Vagina (tissue), 2 donors: ENCODE results near the gene MAB21L4. TPM values are rescaled to one million over a fixed set of nuclear protein-coding genes. Genes with fewer than 3 reads are reported as not detected.

Experiments used
- DNase-seq, 2 donors: peaks; one replicate each; pipeline ENCODE4 v3.0.0-alpha.2; 2017; ENCODE audit errors: extremely low spot score in 2 of 2
- H3K27ac ChIP-seq: fragments of 200-600 bp; sonication (generic); one replicate; pipeline ENCODE4 v1.5.1; 2019
- H3K27me3 ChIP-seq: fragments of 200-600 bp; sonication (generic); one replicate; pipeline ENCODE4 v1.5.1; 2019
- H3K36me3 ChIP-seq, 2 donors: fragments of 200-600 bp; sonication (generic); one replicate each; pipeline ENCODE4 v1.5.1; 2017 to 2019
- H3K4me1 ChIP-seq: fragments of 200-600 bp; sonication (generic); one replicate; pipeline ENCODE4 v1.5.1; 2019
- H3K4me3 ChIP-seq, 2 donors: fragments of 200-600 bp; sonication (generic); 1 replicate in 1 of 2; 2 replicates in 1 of 2; pipeline ENCODE4 v1.5.1; 2016 to 2019
- H3K9me3 ChIP-seq: fragments of 200-600 bp; sonication (generic); one replicate; pipeline ENCODE4 v1.5.1; 2019
- POLR2A ChIP-seq, 2 donors: fragments of 450-650 bp; IDR thresholded peaks; one replicate each; pipeline ENCODE4 v1.6.1; 2017; ENCODE audit warnings: antibody characterized with exemption in 2 of 2, mild to moderate bottlenecking in 2 of 2, moderate library complexity in 2 of 2
- POLR2AphosphoS5 ChIP-seq, 2 donors: sonication (generic); formaldehyde crosslinking; IDR thresholded peaks; one replicate each; pipeline ENCODE4 v1.9.0; 2017; ENCODE audit warnings: antibody characterized with exemption in 2 of 2, mild to moderate bottlenecking in 2 of 2, low read depth in 1 of 2; ENCODE audit not compliant: insufficient read depth in 1 of 2
- intact Hi-C: fragments of 100-400 bp; cut with DNase I; formaldehyde crosslinking; loops from one replicate; pipeline ENCODE4 v1.15.1; 2023
- total RNA-seq: library from RNA; depleted of rRNA; stranded (reverse); fragments of >200 nt; gene quantifications from one replicate; pipeline ENCODE4 v1.2.3, GENCODE V29; 2016
- TF ChIP-seq, protein P1 (sequence below), 3 experiments: fragments of 450-650 bp in 2 of 3; fragments of 200-600 bp in 1 of 3; sonication (generic) in 1 of 3; IDR thresholded peaks; one replicate each; pipeline ENCODE4 v1.5.1; 2017 to 2019; ENCODE audit warnings: antibody characterized with exemption in 3 of 3, mild to moderate bottlenecking in 2 of 3, moderate library complexity in 2 of 3

Gene MAB21L4
- total RNA-seq, 1 donor from 2014 or later: 21.1 TPM

DNA sequence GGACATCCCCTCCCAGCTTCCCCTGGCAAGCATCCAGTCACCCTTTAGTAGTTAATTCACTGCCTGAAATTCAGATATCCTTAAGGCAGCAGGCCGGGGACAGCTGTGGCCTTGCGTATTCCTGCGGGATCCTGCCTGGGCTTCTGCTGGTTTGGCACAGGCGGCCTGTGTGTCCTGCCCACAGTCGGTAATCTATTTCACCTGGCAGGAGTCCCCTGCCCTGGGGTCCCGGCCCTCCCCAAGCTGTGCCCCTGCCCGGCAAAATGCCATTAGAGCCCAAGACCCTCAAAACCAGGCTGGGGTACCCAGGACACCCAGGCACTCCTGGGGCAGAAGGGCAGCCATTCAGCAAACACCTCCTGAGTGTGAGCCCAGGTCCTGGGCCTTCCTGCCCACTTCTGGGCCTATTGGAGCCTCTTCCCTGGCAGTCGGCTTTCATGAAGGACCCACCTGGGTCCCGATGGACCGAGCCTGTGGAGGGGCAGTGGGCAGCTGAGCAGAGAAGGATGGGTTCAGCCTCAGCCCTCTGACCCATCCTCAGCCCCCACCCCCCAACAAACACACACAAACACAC, 21.8 kb upstream of the MAB21L4 start:
- TF ChIP-seq POLR2A (IDR thresholded peaks at IDR 0.05) (no peak), POLR2AphosphoS5 (IDR thresholded peaks at IDR 0.05; ENCODE audit: insufficient read depth in 1 of 2, low read depth in 1 of 2) (no peak)
- TF ChIP-seq, protein P1, sequence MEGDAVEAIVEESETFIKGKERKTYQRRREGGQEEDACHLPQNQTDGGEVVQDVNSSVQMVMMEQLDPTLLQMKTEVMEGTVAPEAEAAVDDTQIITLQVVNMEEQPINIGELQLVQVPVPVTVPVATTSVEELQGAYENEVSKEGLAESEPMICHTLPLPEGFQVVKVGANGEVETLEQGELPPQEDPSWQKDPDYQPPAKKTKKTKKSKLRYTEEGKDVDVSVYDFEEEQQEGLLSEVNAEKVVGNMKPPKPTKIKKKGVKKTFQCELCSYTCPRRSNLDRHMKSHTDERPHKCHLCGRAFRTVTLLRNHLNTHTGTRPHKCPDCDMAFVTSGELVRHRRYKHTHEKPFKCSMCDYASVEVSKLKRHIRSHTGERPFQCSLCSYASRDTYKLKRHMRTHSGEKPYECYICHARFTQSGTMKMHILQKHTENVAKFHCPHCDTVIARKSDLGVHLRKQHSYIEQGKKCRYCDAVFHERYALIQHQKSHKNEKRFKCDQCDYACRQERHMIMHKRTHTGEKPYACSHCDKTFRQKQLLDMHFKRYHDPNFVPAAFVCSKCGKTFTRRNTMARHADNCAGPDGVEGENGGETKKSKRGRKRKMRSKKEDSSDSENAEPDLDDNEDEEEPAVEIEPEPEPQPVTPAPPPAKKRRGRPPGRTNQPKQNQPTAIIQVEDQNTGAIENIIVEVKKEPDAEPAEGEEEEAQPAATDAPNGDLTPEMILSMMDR (IDR thresholded peaks at IDR 0.05): no peak
- Histone ChIP-seq H3K4me1 (peaks cover 71% of the 10 kb centered on the region), H3K9me3 (no peaks in the 10 kb centered on the region), H3K36me3 (no peaks in the 10 kb centered on the region), H3K27ac (no peak overlapping the region), H3K4me3 (no peak overlapping the region), H3K27me3 (no peaks in the 10 kb centered on the region)
- DNase-seq: no peak
- intact Hi-C loops: loop anchor here (5.0 kb wide), 1 partner anchor 75 kb away; no protein-coding TSS in a partner anchor

DNA sequence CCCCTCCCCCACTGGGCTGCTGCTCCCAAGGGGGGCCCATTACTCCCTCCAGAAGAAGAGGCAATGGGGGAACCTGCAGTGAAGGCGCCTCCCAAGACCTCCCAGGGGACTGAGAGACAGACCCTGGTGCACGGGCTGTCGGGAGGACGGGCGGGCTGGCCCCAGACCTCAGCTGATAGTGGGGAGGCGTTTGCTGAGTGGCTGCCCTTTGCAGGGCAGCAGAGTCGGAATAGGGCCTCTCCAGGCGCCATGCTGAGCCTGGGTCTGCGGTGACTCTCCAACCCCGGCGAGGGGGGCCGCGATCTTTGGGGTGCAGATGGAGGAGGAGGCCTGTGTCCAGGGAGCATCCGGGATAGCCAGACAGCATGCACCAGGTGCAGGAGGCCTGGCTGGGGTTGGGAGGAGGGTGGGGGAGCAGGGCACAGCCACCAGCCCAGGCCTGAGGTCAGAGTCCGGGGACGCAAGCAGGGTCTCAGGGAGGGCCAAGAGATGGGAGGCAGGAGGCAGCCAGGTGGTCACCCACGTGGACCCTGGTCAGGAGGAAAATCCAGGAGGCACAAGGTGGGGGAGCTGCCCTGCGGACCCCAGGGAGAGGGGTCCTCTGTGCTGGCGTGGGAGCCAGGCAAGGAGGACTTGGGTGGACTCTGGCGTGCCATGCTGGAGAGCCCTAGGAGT, 21.2 kb upstream of the MAB21L4 start:
- Histone ChIP-seq H3K4me1 (peaks cover 71% of the 10 kb centered on the region), H3K4me3 (peak overlapping the region in 1 of 2 donors; percentile 21), H3K36me3 (no peaks in the 10 kb centered on the region), H3K9me3 (no peaks in the 10 kb centered on the region), H3K27ac (peak overlapping the region; percentile 72), H3K27me3 (no peaks in the 10 kb centered on the region)
- no peak for DNase-seq
- intact Hi-C loops: loop anchor here (5.0 kb wide), 1 partner anchor 75 kb away; no protein-coding TSS in a partner anchor
- TF ChIP-seq POLR2A (IDR thresholded peaks at IDR 0.05) (no peak), POLR2AphosphoS5 (IDR thresholded peaks at IDR 0.05; ENCODE audit: insufficient read depth in 1 of 2, low read depth in 1 of 2) (no peak)
- TF ChIP-seq, protein P1 (IDR thresholded peaks at IDR 0.05): no peak

DNA sequence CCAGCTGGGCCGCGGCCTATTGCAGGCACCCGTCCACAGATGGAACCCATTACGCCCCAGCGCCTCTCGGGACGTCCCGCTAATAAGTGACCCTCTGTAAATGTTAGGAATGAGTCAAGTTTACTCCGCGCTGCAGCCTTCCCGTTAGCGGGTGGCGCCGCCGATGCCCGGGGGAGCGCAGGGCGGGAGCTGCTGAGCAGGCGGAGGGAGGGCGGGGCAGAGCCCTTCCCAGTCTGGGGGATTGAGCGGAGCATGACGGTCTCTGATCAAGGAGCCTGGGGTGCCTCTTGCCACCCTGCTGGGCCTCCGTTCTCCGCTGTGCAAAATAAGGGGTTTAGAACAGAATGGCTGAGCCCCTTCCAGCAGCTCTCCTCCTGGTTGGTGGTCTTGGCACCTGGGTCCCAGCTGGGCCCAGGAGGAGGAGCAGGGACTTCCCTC, 20.6 kb upstream of the MAB21L4 start:
- Histone ChIP-seq H3K36me3 (no peaks in the 10 kb centered on the region), H3K4me1 (peaks cover 66% of the 10 kb centered on the region), H3K27me3 (no peaks in the 10 kb centered on the region), H3K4me3 (peak overlapping the region in 1 of 2 donors; percentile 21), H3K27ac (peak overlapping the region; percentile 72), H3K9me3 (no peaks in the 10 kb centered on the region)
- DNase-seq: no peak
- TF ChIP-seq POLR2A (IDR thresholded peaks at IDR 0.05): no peak
- peak in 1 of 2 donors; percentile 83 for TF ChIP-seq POLR2AphosphoS5 (IDR thresholded peaks at IDR 0.05; ENCODE audit: insufficient read depth in 1 of 2, low read depth in 1 of 2)
- intact Hi-C loops: loop anchor here (5.0 kb wide), 1 partner anchor 76 kb away; no protein-coding TSS in a partner anchor

DNA sequence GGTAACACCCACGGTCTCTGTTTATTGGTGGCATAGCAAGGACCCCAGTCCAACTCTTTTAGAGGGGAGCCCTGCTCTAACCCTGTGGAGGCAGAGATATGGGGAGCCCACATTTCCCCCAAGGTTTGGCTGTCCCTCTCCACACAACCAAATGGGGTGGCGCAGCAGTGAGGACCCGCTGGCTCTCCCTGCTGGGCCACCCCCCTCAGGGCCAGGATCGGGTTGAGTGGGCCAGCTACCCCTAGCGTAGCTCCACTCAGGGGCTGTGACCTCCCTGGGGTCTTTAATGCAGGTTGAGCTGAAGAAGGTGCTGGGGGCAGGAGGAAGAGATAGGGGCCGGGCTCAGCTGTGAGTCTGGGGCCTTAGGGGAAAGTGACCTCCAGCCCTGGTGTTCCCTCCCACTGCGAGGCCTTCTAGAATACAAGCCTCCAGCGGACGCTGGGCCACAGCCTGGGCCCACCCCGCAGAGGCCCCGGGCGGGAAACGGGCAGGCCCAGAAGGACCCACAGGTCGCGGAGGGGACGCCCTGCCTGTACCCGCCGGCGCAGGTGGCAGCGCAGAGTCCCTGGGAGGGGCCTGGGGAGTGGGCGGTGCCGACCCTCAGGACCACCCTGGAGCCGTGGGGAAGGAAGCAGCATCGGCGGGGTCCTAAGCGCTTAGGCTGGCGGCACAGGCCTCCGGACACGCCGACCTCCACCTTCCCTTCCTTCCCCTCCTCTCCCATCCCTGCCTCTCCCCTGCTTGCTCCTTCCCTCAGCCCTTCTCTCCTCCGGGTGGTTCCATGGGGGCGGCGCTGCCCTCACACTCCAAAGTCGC, 19.8 kb upstream of the MAB21L4 start:
- no peaks in the 10 kb centered on the region for H3K36me3 ChIP-seq
- TF ChIP-seq POLR2A (IDR thresholded peaks at IDR 0.05) (no peak), POLR2AphosphoS5 (IDR thresholded peaks at IDR 0.05; ENCODE audit: insufficient read depth in 1 of 2, low read depth in 1 of 2) (no peak)
- TF ChIP-seq, protein P1 (IDR thresholded peaks at IDR 0.05): no peak
- intact Hi-C loops: loop anchor here (5.0 kb wide), 1 partner anchor 77 kb away; no protein-coding TSS in a partner anchor
- H3K27ac ChIP-seq: peak overlapping the region; percentile 39
- no peaks in the 10 kb centered on the region for H3K27me3 ChIP-seq
- DNase-seq: no peak
- H3K4me3 ChIP-seq: no peak overlapping the region
- H3K9me3 ChIP-seq: no peaks in the 10 kb centered on the region
- peaks cover 58% of the 10 kb centered on the region for H3K4me1 ChIP-seq
